Lung (tissue), 12 donors: Measurements from ENCODE around the gene NR2F1-AS1. TPM values are rescaled to one million over a fixed set of nuclear protein-coding genes. Genes with fewer than 3 reads are reported as not detected.

Source experiments
- ATAC-seq: fragments of 200-7000 bp; cut with Tn5 transposase; one replicate; pipeline ENCODE4 v1.9.1; 2020; ENCODE audit warnings: moderate number of reproducible peaks; ENCODE audit not compliant: insufficient read depth, low FRiP score
- DNase-seq, 3 donors: peaks; one replicate each; pipeline ENCODE4 v3.0.0-alpha.2; 2013 to 2017
- H3K27ac ChIP-seq, 2 donors: one replicate each; pipeline ENCODE4 v1.5.1; 2013; ENCODE audit warnings: mild to moderate bottlenecking in 2 of 2, moderate library complexity in 2 of 2, control low read depth in 1 of 2, inconsistent platforms in 1 of 2, low read depth in 1 of 2, low read length in 1 of 2
- H3K27me3 ChIP-seq, 3 donors: one replicate each; pipeline ENCODE4 v1.5.1; 2013; ENCODE audit warnings: low read length in 2 of 3; ENCODE audit not compliant: control insufficient read depth in 3 of 3, insufficient read depth in 3 of 3
- H3K36me3 ChIP-seq, 4 donors: one replicate each; pipeline ENCODE4 v1.5.1; 2013; ENCODE audit warnings: low read length in 4 of 4, mild to moderate bottlenecking in 1 of 4, moderate library complexity in 1 of 4; ENCODE audit not compliant: control insufficient read depth in 4 of 4, insufficient read depth in 4 of 4
- H3K4me1 ChIP-seq, 5 donors: one replicate each; pipeline ENCODE4 v1.5.1; 2013; ENCODE audit warnings: low read length in 5 of 5, mild to moderate bottlenecking in 2 of 5, moderate library complexity in 1 of 5; ENCODE audit not compliant: control insufficient read depth in 5 of 5, insufficient read depth in 5 of 5
- H3K4me3 ChIP-seq: one replicate; pipeline ENCODE4 v1.5.1; 2013; ENCODE audit warnings: mild to moderate bottlenecking, control low read depth, moderate library complexity
- H3K9ac ChIP-seq, 2 donors: one replicate each; pipeline ENCODE4 v1.5.1; 2013; ENCODE audit warnings: low read length in 2 of 2, control low read depth in 1 of 2; ENCODE audit not compliant: insufficient read depth in 1 of 2
- H3K9me3 ChIP-seq, 4 donors: one replicate each; pipeline ENCODE4 v1.5.1; 2013; ENCODE audit warnings: low read length in 3 of 4, mild to moderate bottlenecking in 1 of 4, moderate library complexity in 1 of 4; ENCODE audit not compliant: control insufficient read depth in 4 of 4, insufficient read depth in 3 of 4
- CTCF ChIP-seq: IDR thresholded peaks from 2 replicates; pipeline ENCODE4 v1.5.1; 2012; ENCODE audit warnings: mild to moderate bottlenecking; ENCODE audit errors: control extremely low read depth, extremely low read depth
- WGBS, 2 donors: extraction: QIAGEN DNeasy Blood & Tissue Kit; methylation state at CpG; one replicate each; pipeline ENCODE4 v1.1.7; 2013; 5-methylcytosine and 5-hydroxymethylcytosine counted together
- polyA plus RNA-seq, 2 donors: library from polyadenylated mRNA; stranded (reverse); fragments of 200-250 nt; gene quantifications; one replicate each; pipeline ENCODE4 v1.2.1, GENCODE V29; 2013
- total RNA-seq, 2 donors: library from RNA; depleted of rRNA in 1 of 2; stranded (reverse); fragments of >200 nt in 1 of 2; gene quantifications; one replicate each; pipeline ENCODE4 v1.2.1, GENCODE V29; 2014 to 2021
- donor health status: control.
- donor health status: control.
- donor health status: Bipolar disorder and iron deficiency.
- donor health status: healthy.
- donor health status: DM: yes; HTN: yes; CAD: no.

The NR2F1-AS1 gene
- total and polyA plus RNA-seq, 4 donors = 3.6 to 50.0 (median 10.9) TPM

GRCh38 chr5:93616538-93617174 is 35.6 kb upstream of the NR2F1-AS1 start:
- Histone ChIP-seq H3K4me1 (peaks cover 0 to 7% (median 4%) of the 10 kb centered on the region in 5 donors), H3K9ac (no peak overlapping the region), H3K27ac (no peak overlapping the region), H3K9me3 (no peaks in the 10 kb centered on the region), H3K27me3 (peaks cover 0 to 45% (median 20%) of the 10 kb centered on the region in 3 donors), H3K4me3 (no peak overlapping the region), H3K36me3 (no peaks in the 10 kb centered on the region)
- no peak for DNase-seq
- ATAC-seq = no peak
- TF ChIP-seq CTCF = no peak
- WGBS, 2 donors = 68 to 81% methylated on average over 9 of the region's 9 CpGs

- Histone ChIP-seq H3K27ac (no peak overlapping the region), H3K9ac (no peak overlapping the region), H3K27me3 (peaks cover 0 to 83% (median 56%) of the 10 kb centered on the region in 3 donors), H3K9me3 (no peaks in the 10 kb centered on the region), H3K4me1 (peaks cover 0 to 4% (median 4%) of the 10 kb centered on the region in 5 donors), H3K36me3 (no peaks in the 10 kb centered on the region), H3K4me3 (no peak overlapping the region)
- TF ChIP-seq CTCF = no peak
- DNase-seq = no peak
- ATAC-seq = no peak
Observed at GRCh38 chr5:93612855-93613243, 31.8 kb upstream of the NR2F1-AS1 start.

- ATAC-seq (peak; percentile 44), DNase-seq (peak; percentile 75 to 88 (median 83))
- Histone ChIP-seq H3K27ac (no peak overlapping the region), H3K27me3 (peaks cover 0 to 86% (median 56%) of the 10 kb centered on the region in 3 donors), H3K9me3 (no peaks in the 10 kb centered on the region), H3K36me3 (no peaks in the 10 kb centered on the region), H3K9ac (no peak overlapping the region), H3K4me1 (peaks cover 0 to 9% (median 4%) of the 10 kb centered on the region in 5 donors), H3K4me3 (no peak overlapping the region)
- no peak for TF ChIP-seq CTCF
- WGBS, 2 donors = 4% methylated on average over 37 to 43 of the region's 43 CpGs
Observed at GRCh38 chr5:93611976-93612854, 31.2 kb upstream of the NR2F1-AS1 start.
